HG03045 (cell line): ENCODE results near the gene BRAP.
"Not testable (repeated sequence)": the region's sequence is repeated elsewhere in the genome, so short reads cannot be mapped to it uniquely, and the experiment has no call there.

Experiments
- ATAC-seq: cut with Tn5 transposase; IDR thresholded peaks from one replicate; pipeline ENCODE4 v1.9.1; 2021; ENCODE audit warnings: mild to moderate bottlenecking, moderate library complexity; ENCODE audit not compliant: unreplicated experiment

Gene BRAP

DNA sequence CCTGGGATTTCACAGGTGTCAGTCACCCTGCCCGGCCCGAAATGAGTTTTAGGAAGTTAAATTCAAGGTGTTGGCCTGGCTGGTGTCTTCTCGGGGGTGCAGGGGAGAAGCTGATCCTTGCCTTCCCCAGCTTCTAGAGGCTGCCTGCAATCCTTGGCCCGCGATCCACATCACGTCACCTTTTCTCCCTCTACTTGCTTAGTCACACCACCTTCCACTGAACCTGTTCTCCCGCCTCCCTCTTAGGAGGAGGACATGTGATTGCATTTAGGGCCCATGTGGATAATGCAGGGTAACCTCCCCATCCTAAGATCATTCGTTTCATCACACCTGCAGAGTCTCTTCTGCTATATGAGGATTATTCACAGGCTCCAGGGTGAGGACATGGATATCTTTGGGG is 61.2 kb downstream of the BRAP start:
- ATAC-seq = no peak

DNA sequence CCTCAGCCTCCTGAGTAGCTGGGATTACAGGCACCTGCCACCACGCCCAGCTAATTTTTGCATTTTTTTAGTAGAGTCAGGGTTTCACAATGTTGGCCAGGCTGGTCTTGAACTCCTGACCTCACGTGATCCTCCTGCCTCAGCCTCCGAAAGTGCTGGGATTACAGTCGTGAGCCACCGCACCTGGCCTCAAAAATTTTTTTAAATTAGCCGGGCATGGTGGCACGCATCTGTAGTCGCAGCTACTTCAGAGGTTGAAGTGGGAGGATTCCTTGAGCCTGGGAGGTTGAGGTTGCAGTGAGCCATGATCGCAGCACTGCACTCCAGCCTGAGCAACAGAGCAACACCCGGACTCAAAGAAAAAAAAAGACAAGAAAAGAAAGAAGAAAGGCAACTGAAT is 67.9 kb downstream of the BRAP start:
- not testable (repeated sequence) for ATAC-seq

DNA sequence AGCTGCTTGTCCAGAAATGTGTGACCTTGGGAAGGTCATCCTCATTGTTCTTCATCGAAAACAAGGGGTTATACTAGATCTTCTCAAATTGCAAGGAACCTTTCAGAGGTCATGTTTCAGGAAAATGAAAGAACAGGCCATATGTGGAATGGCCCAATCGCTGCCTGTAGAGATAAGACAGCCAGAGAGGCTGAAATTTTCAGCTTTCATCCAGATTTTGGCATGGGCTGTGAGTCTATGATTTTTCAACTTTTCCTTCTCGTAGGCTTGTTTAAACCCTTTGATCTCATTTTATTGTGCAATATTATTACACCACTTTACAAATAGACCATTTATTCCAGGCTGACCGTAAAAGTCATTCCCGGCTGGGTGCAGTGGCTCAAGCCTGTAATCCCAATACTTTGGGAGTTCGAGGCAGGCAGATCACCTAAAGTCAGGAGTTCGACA is 69.6 kb downstream of the BRAP start:
- no peak for ATAC-seq

DNA sequence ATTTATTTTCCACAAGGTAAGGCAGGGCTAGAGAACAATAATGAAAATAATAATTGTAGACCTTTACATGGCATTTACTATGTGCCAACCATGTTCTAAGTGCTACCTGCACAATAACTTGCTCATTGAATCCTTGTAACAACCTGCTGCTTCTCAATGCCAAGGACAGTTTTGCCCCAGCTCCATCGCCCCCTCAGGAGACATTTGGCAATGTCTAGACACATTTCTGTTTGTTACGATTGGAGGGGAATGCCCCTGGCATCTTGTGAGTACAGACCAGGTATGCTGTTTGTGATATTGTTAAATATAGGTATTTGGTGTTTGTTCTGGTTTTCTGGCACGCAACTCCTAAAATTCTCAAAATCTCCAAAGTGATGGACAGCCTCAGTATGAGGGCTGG is 78.5 kb downstream of the BRAP start:
- no peak for ATAC-seq

DNA sequence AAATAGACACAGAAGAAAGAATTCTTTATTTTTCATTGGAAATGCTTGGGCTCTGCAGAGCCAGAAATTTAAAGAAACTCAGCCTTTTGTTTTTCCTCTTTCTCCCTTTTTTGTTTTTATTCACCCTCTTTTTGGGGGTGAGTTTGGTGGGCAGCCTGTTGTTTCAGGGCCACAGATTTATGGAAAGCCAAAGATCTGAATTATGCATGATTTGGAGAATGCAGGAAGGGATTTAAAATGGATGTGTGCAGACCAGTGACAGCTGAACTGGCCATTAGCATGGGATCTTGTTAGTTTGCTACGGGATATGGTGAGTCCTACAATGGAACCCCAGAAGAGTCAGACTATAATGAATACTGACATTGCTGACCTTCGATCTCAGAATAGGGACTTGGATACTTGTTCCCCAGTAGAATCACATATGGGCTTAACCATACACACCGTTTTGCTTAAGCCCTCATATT is 79.0 kb downstream of the BRAP start:
- ATAC-seq = no peak

DNA sequence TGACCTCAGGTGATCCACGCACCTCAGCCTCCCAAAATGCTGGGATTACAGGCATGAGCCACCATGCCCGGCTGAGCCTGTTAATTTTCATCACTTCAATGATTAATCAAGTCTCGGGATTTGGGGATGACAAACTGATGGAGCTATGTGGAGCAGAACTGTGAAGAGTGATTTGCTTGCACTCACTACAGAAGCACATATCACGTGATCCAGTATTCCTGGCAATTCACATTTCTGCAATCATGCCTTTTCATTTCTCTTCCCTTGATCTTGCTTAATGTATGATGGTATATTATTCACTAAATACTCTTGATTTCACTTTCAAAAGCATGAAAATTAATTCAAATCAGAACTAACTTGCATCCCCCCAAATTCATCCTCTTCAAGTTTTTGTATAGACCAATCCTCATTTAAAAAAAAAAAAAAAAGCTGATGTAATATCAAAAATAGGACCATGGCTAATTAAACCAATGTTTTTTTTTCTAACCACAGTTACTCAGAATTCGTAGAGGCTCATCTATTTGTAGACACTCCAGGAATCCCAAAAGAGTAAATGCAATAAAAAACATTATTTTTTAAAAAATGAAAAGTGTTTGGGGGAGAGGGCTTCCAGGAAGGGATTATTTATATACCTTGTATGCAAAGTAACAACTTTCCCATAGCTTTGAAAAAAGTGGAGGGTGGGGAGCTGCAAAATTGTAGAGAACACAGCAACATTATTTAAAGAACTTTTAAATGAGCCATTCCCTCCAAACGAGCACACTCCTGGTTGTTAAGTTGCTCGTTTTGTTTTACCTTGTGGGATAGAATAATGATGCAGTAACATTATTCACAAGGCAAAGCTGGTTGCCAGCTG is 79.6 kb downstream of the BRAP start:
- no peak for ATAC-seq

DNA sequence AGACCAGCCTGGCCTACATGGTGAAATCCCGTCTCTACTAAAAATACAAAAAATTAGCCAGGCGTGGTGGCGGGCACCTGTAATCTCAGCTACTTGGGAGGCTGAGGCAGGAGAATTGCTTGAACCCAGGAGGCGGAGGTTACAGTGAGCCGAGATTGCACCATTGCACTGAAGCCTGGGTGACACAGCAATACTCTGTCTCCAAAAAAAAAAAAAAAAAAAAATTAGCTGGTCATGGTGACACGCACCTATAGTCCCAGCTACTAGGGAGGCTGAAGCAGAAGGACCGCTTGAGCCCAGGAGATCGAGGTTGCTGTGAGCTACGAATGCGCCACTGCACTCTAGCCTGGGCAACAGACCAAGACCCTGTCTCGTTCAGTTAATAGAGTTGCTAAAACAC is 82.9 kb downstream of the BRAP start:
- not testable (repeated sequence) for ATAC-seq

DNA sequence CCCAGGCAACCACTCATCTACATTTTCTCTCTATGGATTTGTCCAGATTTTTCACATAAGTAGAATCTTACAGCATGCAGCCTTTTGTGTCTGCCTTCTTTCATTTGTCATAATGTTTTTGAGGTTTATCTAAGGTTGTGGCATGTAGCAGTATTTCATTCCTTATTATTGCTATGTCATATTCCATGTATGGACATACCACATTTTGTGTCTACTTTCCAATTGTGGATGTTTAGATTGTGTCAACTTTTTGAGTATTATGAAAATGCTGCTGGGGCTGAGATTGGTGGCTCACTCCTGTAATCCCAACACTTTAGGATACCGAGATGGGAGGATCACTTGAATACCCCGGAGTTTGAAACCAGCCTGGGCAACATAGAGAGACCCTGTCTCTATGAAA is 83.4 kb downstream of the BRAP start:
- no peak for ATAC-seq

- ATAC-seq = not testable (repeated sequence)
Observed at GRCh38 chr12:111600986-111601385, 84.8 kb downstream of the BRAP start.

- no peak for ATAC-seq
Observed at GRCh38 chr12:111600205-111600642, 85.5 kb downstream of the BRAP start.

GRCh38 chr12:111599453-111600204 is 86.1 kb downstream of the BRAP start:
- peak; percentile 68 for ATAC-seq

DNA sequence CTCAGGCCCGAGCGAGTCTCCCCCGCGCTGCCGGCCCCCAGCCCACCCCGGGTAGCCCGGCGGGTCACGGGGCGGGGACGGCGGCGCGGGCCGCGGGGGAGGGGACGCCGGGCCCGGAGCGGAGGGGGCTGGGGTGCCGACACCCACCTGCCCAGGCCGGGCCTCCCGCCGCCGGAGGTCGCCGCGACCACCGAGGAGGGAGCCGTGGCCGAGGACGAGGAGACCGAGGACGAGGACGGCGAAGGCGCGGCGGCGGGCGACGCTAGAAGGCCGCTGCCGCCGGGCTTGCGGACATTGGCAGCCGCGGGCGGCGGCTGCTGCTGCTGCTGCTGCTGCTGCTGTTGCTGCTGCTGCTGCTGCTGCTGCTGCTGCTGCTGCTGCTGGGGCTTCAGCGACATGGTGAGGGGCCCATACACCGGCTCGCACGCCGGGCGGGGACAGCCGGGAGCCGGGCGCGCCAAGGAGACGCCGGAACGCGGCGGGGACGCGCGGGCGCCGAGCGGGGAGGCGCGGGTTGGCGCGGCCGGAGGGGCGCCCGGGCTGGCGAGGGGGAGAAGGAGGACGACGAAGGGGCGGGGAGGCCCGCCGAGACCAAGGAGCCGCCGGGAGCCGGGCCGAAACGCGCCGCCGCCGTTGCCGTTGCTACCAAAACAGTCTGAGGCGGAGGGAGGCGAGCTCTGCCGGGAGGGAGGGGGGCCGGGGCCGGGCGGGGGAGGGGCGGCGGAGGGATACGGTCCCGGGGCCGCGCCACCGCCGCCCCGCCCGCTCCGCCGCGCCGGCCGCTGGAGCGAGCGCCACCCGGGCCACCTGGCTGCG is 86.9 kb downstream of the BRAP start, which contains the start of gene ATXN2:
ATXN2 (minus strand) TSS at position 679 of the 816 bp plus-strand sequence; CDS start at position 398, 281 bp downstream.
- peak; percentile 42 for ATAC-seq

- ATAC-seq = peak; percentile 20
Observed at GRCh38 chr12:111597831-111598636, 87.7 kb downstream of the BRAP start.

DNA sequence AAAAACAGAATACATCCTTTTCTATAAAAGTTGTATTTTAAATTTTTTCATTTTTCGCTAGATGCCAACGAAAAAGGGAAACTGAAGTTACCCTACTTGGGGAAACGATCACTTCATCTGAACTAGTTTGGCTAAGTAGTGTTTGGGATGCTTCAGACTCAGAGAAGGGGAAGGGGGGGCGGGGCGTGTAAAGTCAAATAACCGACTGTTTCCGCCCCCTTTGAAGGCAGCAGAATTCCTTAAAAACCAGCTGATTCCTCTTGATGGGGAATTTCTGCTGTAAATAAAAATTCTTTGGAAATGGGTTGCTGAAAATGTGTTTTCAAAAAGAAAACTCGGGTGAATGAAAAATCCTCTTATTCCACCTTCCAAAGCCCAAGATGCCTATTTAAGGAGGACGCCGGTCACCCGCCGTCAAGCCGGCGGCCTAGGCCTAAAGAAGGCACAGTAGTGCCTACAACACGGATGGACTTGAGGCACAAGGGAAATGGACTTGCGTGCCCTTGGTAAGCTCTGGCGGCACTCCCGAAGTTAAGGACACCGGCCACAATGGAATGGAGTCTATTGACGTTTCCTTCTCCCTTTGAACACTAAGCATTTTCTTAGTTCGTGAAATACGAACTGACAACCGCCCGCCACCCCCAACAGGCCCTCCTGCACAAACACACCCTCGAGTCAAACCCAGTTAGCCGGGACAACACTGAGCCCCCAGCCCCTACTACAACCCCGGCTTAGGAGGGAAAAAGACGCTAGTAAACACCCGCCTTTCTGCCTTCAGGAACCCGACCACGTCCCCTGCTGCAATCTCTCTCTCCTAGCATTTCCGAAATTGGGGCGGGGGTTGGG is 88.5 kb downstream of the BRAP start:
- no peak for ATAC-seq

DNA sequence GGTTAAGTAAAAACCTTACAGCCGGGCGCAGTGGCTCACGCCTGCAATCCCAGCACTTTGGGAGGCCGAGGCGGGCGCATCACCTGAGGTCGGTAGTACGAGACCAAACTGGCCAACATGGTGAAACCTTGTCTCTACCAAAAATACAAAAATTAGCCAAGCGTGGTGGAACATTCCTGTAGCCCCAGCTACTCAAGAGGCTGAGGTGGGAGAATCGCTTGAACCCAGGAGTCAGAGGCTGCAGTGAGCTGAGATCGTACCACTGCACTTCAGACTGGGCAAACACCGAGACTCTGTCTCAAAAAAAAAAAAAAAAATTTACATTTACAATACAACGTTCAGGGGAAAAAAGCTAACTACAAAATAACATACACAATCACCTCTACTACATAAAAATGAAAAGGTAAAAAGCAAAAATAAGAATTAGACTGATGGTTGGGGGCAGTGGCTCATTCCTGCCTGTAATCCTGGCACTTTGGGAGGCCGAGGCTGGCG is 90.4 kb downstream of the BRAP start:
- ATAC-seq = not testable (repeated sequence)
